GM12878 (cell line): ENCODE data around the gene HS1BP3. TPM values are rescaled to one million over a fixed set of nuclear protein-coding genes. Genes with fewer than 3 reads are reported as not detected.

Experiments
- ATAC-seq: fragments of 200-7000 bp; cut with Tn5 transposase; 3 replicates; pipeline ENCODE4 v1.9.1; 2020; ENCODE audit warnings: mild to moderate bottlenecking, moderate library complexity
- BruUV-seq: library from RNA; stranded (reverse); fragments of 400-500 nt; replicated peaks from 2 replicates; lab custom pipeline; 2021; lab: Mats Ljungman, UMichigan
- CTCF ChIA-PET: fragments of 300-600 bp; sonication (Branson Sonifier 250); formaldehyde crosslinking; extraction: SDS; loops from one replicate; lab custom pipeline; 2021; ENCODE audit warnings: inconsistent platforms; lab: Yijun Ruan, JAX
- POLR2A ChIA-PET: fragments of 350-600 bp; formaldehyde crosslinking; extraction: SDS; loops from one replicate; lab custom pipeline; 2021; ENCODE audit warnings: inconsistent platforms; lab: Charles Lee
- RAD21 ChIA-PET: fragments of 300-600 bp; sonication (Branson Sonifier 250); formaldehyde crosslinking; loops from one replicate; lab custom pipeline; 2023; ENCODE audit warnings: antibody characterized with exemption; ENCODE audit not compliant: unreplicated experiment; lab: Charles Lee
- SMC1A ChIA-PET: fragments of 300-600 bp; sonication (Branson Sonifier 250); formaldehyde crosslinking; loops from one replicate; lab custom pipeline; 2023; ENCODE audit not compliant: unreplicated experiment, uncharacterized antibody; lab: Charles Lee
- DNase-seq: peaks from one replicate; pipeline ENCODE4 v3.0.0-alpha.2; 2011; ENCODE audit warnings: low read depth, low spot score
- FAIRE-seq: peaks from 3 replicates; lab custom pipeline; 2011; peaks lifted over from hg19 to GRCh38; lab: Jason Lieb, UNC
- H2AFZ ChIP-seq: 2 replicates; pipeline ENCODE4 v1.6.0; 2011; ENCODE audit warnings: low read depth, low read length, control low read depth; ENCODE audit not compliant: control insufficient read depth
- H3K27ac ChIP-seq: 2 replicates; pipeline ENCODE4 v1.5.1; 2011; ENCODE audit warnings: control low read depth; ENCODE audit not compliant: control insufficient read depth, insufficient read depth
- H3K27me3 ChIP-seq, 2 experiments: replicated peaks in 1 of 2; 2 replicates each; pipeline versions ENCODE4 v1.6.0 to v1.6.1; 2011; ENCODE audit warnings: low read length in 1 of 2; ENCODE audit not compliant: control insufficient read depth in 2 of 2, insufficient read depth in 2 of 2
- H3K36me3 ChIP-seq, 2 experiments: 2 replicates each; pipeline ENCODE4 v1.5.1; 2011; ENCODE audit warnings: low read length in 1 of 2; ENCODE audit not compliant: control insufficient read depth in 2 of 2, insufficient read depth in 2 of 2
- H3K4me1 ChIP-seq: 2 replicates; pipeline ENCODE4 v1.6.1; 2011; ENCODE audit warnings: mild to moderate bottlenecking, low read length, moderate library complexity, mixed read lengths; ENCODE audit not compliant: control insufficient read depth, insufficient read depth
- H3K4me2 ChIP-seq: 2 replicates; pipeline ENCODE4 v1.6.0; 2011; ENCODE audit warnings: control low read depth; ENCODE audit not compliant: control insufficient read depth, insufficient read depth
- H3K4me3 ChIP-seq: fragments of 200-600 bp; sonication (generic); 2 replicates; pipeline ENCODE4 v1.5.1; 2016
- H3K79me2 ChIP-seq: 2 replicates; pipeline ENCODE4 v1.6.0; 2011; ENCODE audit warnings: low read length; ENCODE audit not compliant: control insufficient read depth, insufficient read depth
- H3K9ac ChIP-seq: 2 replicates; pipeline ENCODE4 v1.8.0; 2011; ENCODE audit warnings: low read length, control low read depth, mixed read lengths; ENCODE audit not compliant: control insufficient read depth, insufficient read depth
- H3K9me3 ChIP-seq: replicated peaks from 3 replicates; pipeline ENCODE4 v1.5.1; 2011; ENCODE audit warnings: mild to moderate bottlenecking, low read length; ENCODE audit not compliant: control insufficient read depth, insufficient read depth
- H4K20me1 ChIP-seq: 2 replicates; pipeline ENCODE4 v1.6.0; 2011; ENCODE audit not compliant: control insufficient read depth, insufficient read depth
- BCL11A ChIP-seq: IDR thresholded peaks from 2 replicates; pipeline ENCODE4 v1.6.1; 2011; ENCODE audit warnings: low read depth, low read length
- CEBPB ChIP-seq, 2 experiments: fragments of 150-350 bp in 1 of 2; IDR thresholded peaks; 2 replicates each; pipeline ENCODE4 v1.6.1; 2012 to 2014; ENCODE audit warnings: low read depth in 2 of 2, low read length in 2 of 2, borderline replicate concordance in 1 of 2, inconsistent platforms in 1 of 2
- DPF2 ChIP-seq: fragments of 450-650 bp; IDR thresholded peaks from 2 replicates; pipeline ENCODE4 v1.6.1; 2017; ENCODE audit warnings: mild to moderate bottlenecking
- FOS ChIP-seq: IDR thresholded peaks from 3 replicates; pipeline ENCODE4 v1.6.1; 2011; ENCODE audit warnings: borderline replicate concordance; ENCODE audit not compliant: insufficient read length; ENCODE audit errors: extremely low read depth
- GATAD2B ChIP-seq: fragments of 450-650 bp; conservative IDR thresholded peaks from 2 replicates; pipeline ENCODE4 v1.6.1; 2017; ENCODE audit warnings: low read depth, mild to moderate bottlenecking, moderate library complexity
- NR2F1 ChIP-seq: fragments of 450-650 bp; conservative IDR thresholded peaks from 2 replicates; pipeline ENCODE4 v1.6.1; 2017; ENCODE audit warnings: mild to moderate bottlenecking
- PML ChIP-seq: IDR thresholded peaks from 2 replicates; pipeline ENCODE4 v1.6.1; 2012; ENCODE audit warnings: low read length, inconsistent platforms
- POLR2A ChIP-seq: IDR thresholded peaks from 2 replicates; pipeline ENCODE4 v1.6.1; 2011; ENCODE audit warnings: low read depth, mild to moderate bottlenecking, low read length
- RB1 ChIP-seq: fragments of 450-650 bp; formaldehyde crosslinking; IDR thresholded peaks from 2 replicates; pipeline ENCODE4 v1.6.1; 2017; ENCODE audit warnings: mild to moderate bottlenecking, borderline replicate concordance
- RBBP5 ChIP-seq: fragments of 200-600 bp; sonication (generic); conservative IDR thresholded peaks from 2 replicates; pipeline ENCODE4 v1.6.1; 2016
- SP1 ChIP-seq: IDR thresholded peaks from one replicate; pipeline ENCODE4 v1.6.1; 2011; ENCODE audit warnings: low read depth, low read length
- SRF ChIP-seq, 2 experiments: IDR thresholded peaks; 2 replicates each; pipeline ENCODE4 v1.6.1; 2011; ENCODE audit warnings: low read depth in 2 of 2, low read length in 2 of 2, mild to moderate bottlenecking in 1 of 2, moderate library complexity in 1 of 2
- ZZZ3 ChIP-seq: IDR thresholded peaks from 2 replicates; pipeline ENCODE4 v1.6.1; 2011; ENCODE audit warnings: low read depth; ENCODE audit not compliant: control insufficient read depth, insufficient read length
- WGBS: methylation state at CpG from one replicate; pipeline ENCODE4 v1.1.6; 2016; ENCODE audit warnings: low lambda C conversion rate; ENCODE audit not compliant: insufficient replicate concordance, insufficient coverage; ENCODE audit errors: missing lambda C conversion rate; 5-methylcytosine and 5-hydroxymethylcytosine counted together
- in situ Hi-C: fragments of 300-500 bp; cut with MboI; formaldehyde crosslinking; loops from 9 replicates; pipeline ENCODE4 v1.14.3; 2018; ENCODE audit warnings: mixed read lengths
- intact Hi-C: fragments of 100-400 bp; cut with micrococcal nuclease; formaldehyde crosslinking; loops from one replicate; pipeline ENCODE4 v1.14.2; 2022; ENCODE audit not compliant: unreplicated experiment
- polyA plus RNA-seq, 11 experiments: library from polyadenylated mRNA; depleted of rRNA in 4 of 11; unstranded in 6 of 11; stranded (reverse) in 5 of 11; fragments of >200 nt; fragmentation: Nextera tagmentation in 4 of 11; fragmentation: Illumina TruSeq in 1 of 11; extraction: Ambion mirVana in 4 of 11; extraction: Trizol in 1 of 11; gene quantifications; 1 replicate in 1 of 11; 2 replicates in 10 of 11; pipeline versions ENCODE4 v1.2.1 to v1.2.3, GENCODE V29; 2011 to 2016; ENCODE audit warnings: inconsistent platforms in 2 of 11, missing spikeins in 2 of 11, low read depth in 1 of 11
- total RNA-seq, 4 experiments: library from RNA; depleted of rRNA in 3 of 4; stranded (reverse); fragments of >200 nt in 3 of 4; fragmentation: Illumina TruSeq in 1 of 4; extraction: Trizol in 1 of 4; gene quantifications; 2 replicates each; pipeline versions ENCODE4 v1.2.1 to v1.2.3, GENCODE V29; 2013 to 2021
- TF ChIP-seq, protein P1 (sequence below): fragments of 450-650 bp; IDR thresholded peaks from 2 replicates; pipeline ENCODE4 v1.6.1; 2018; ENCODE audit warnings: mild to moderate bottlenecking, low read depth, moderate library complexity; ENCODE audit not compliant: partially characterized antibody
- TF ChIP-seq, protein P2 (sequence below): IDR thresholded peaks from 2 replicates; pipeline ENCODE4 v1.6.1; 2011; ENCODE audit warnings: borderline replicate concordance, low read depth, mild to moderate bottlenecking, moderate library complexity, low read length; ENCODE audit not compliant: insufficient read depth, poor library complexity, severe bottlenecking

The HS1BP3 gene
- total and polyA plus RNA-seq, 10 of the 15 experiments (the other 5 are each of a cell fraction or from before 2014, with no cell fraction given) = 0.47 to 7.2 (median 4.6) TPM

DNA sequence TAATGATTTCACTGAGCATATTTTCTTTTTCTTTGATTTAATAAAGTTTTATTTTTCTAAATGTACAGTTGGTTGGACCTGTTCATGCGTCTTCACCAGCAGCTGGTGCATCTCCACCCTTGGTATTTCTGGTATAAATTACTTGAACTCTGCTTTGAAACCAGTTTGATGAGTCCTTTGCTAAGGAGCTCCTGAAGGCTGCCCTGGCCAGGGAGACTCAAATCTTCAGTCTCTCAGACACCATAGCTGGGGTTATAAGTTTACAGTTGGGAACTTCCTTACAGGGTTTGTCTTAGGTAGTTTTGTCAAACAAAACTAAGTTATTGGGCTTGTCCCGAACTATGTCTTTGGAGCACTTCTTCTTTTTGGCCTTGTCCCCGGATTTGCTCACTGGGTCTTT, 44.7 kb downstream of the HS1BP3 start:
- in situ Hi-C loops (no loop called here), intact Hi-C loops (no loop called here)
- Histone ChIP-seq H3K4me3 (no peak overlapping the region), H2AFZ (no peak overlapping the region), H3K27ac (no peak overlapping the region), H3K79me2 (no peaks in the 10 kb centered on the region), H4K20me1 (no peaks in the 10 kb centered on the region), H3K4me2 (no peak overlapping the region), H3K9ac (no peak overlapping the region), H3K9me3 (peaks cover 3% of the 10 kb centered on the region), H3K4me1 (no peaks in the 10 kb centered on the region), H3K36me3 (no peaks in the 10 kb centered on the region), H3K27me3 (no peaks in the 10 kb centered on the region)
- no peak for ATAC-seq
- no peak for DNase-seq
- ChIA-PET RAD21 (interaction anchor here (1.0 to 1.3 kb wide), 3 partner anchors 30 to 195 kb away, joined by 3 read pairs; partner anchors contain the start of gene RHOB), POLR2A (interaction anchor here (1.4 kb wide), 1 partner anchor 9 kb away, joined by 3 read pairs; no protein-coding TSS in a partner anchor), SMC1A (interaction anchor here (0.7 to 3.5 kb wide), 4 partner anchors 10 to 162 kb away, joined by 3 to 16 read pairs (median 3); no protein-coding TSS in a partner anchor), CTCF (interaction anchor here (0.7 to 3.0 kb wide), 4 partner anchors 8 to 162 kb away, joined by 3 to 9 read pairs (median 4); partner anchors contain the start of gene RHOB)
- TF ChIP-seq, protein P1, sequence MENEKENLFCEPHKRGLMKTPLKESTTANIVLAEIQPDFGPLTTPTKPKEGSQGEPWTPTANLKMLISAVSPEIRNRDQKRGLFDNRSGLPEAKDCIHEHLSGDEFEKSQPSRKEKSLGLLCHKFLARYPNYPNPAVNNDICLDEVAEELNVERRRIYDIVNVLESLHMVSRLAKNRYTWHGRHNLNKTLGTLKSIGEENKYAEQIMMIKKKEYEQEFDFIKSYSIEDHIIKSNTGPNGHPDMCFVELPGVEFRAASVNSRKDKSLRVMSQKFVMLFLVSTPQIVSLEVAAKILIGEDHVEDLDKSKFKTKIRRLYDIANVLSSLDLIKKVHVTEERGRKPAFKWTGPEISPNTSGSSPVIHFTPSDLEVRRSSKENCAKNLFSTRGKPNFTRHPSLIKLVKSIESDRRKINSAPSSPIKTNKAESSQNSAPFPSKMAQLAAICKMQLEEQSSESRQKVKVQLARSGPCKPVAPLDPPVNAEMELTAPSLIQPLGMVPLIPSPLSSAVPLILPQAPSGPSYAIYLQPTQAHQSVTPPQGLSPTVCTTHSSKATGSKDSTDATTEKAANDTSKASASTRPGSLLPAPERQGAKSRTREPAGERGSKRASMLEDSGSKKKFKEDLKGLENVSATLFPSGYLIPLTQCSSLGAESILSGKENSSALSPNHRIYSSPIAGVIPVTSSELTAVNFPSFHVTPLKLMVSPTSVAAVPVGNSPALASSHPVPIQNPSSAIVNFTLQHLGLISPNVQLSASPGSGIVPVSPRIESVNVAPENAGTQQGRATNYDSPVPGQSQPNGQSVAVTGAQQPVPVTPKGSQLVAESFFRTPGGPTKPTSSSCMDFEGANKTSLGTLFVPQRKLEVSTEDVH = no peak
- TF ChIP-seq RB1 (no peak), FOS (no peak), DPF2 (no peak), SRF (IDR thresholded peaks at IDR 0.05; ENCODE audit: low read depth in 2 of 2, low read length in 2 of 2) (no peak), ZZZ3 (no peak), RBBP5 (no peak), BCL11A (no peak), SP1 (no peak), GATAD2B (no peak), NR2F1 (no peak), PML (no peak), CEBPB (IDR thresholded peaks at IDR 0.05; ENCODE audit: borderline replicate concordance in 1 of 2, low read depth in 2 of 2, low read length in 2 of 2) (no peak), POLR2A (no peak)
- TF ChIP-seq, protein P2, sequence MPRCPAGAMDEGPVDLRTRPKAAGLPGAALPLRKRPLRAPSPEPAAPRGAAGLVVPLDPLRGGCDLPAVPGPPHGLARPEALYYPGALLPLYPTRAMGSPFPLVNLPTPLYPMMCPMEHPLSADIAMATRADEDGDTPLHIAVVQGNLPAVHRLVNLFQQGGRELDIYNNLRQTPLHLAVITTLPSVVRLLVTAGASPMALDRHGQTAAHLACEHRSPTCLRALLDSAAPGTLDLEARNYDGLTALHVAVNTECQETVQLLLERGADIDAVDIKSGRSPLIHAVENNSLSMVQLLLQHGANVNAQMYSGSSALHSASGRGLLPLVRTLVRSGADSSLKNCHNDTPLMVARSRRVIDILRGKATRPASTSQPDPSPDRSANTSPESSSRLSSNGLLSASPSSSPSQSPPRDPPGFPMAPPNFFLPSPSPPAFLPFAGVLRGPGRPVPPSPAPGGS = no peak
- 33% methylated on average over 3 of the region's 3 CpGs for WGBS
- no TSS peak for BruUV-seq
- no peak for FAIRE-seq
